ENCODE data around the gene FAM83B.

Gene FAM83B

GRCh38 chr6:54981276-54981609 is 134.7 kb downstream of the FAM83B start:
- DNase-seq: no peak

GRCh38 chr6:54981647-54982046 is 135.1 kb downstream of the FAM83B start:
- no peak for DNase-seq

- no peak for DNase-seq
Measured at GRCh38 chr6:54987633-54988290, 141.2 kb downstream of the FAM83B start.

- DNase-seq: no peak
Measured at GRCh38 chr6:54988576-54988975, 142.0 kb downstream of the FAM83B start.

- DNase-seq: no peak
Measured at GRCh38 chr6:54990001-54990400, 143.4 kb downstream of the FAM83B start.
